ENCODE measurements around the gene TAOK1. TPM values are rescaled to one million over a fixed set of nuclear protein-coding genes. Genes with fewer than 3 reads are reported as not detected.

The TAOK1 gene
- total and polyA plus RNA-seq, 2 of the 13 experiments (the other 11 are each of a cell fraction or from before 2014, with no cell fraction given): 14.1 to 23.0 TPM

DNA sequence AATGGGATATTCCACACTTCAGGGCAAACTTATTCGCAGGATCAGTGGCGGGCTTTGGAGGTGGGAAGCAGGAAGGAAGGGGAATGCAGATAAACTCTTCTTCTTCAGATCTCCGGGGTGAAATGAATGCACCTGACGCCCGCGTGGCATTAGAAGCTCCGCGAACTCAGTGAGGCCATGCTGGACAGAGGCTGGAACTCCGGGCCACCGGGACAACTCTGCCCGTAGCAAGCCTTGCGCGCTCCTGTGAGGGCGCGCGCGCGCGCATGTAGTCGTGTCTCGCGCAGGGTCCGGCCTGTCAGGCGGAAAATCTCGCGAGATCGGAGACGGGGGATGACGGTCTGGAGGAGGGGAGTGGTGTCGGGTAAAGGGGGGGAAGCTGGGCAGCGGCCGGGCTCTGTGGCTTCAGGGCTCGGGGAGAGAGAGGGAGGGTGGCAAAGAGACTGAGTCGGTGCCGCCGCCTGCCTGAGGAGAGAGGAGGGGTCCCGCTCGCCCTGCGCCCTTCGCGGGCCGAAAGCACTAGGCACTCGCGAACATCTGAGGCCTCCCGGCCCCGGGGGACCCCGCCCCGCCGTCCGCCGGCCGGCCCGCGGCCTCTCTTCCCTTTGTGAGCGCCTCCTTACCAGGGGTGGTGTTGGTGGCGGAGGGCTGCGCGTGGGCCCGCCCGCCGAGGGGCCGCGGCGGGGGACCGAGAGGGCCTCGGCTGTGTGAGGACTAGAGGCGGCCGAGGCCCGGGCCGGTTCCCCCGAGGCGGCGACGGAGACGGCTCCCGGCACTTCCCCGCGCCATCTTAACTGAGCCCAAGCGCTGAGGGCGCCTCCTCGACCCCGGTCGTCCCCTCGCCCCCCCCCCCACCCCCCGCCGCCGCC lies at the start of gene TAOK1 (continued):
- no peak for TF ChIP-seq AHDC1 (CRISPR knock-in tag; IDR thresholded peaks at IDR 0.05; ENCODE audit: borderline replicate concordance)
- no peak for TF ChIP-seq ZNF839 (CRISPR knock-in tag; IDR thresholded peaks at IDR 0.05; ENCODE audit: borderline replicate concordance)
- TF ChIP-seq JUN (CRISPR knock-in tag; IDR thresholded peaks at IDR 0.05): no peak
- TF ChIP-seq RORA (CRISPR knock-in tag; IDR thresholded peaks at IDR 0.05): no peak
- TF ChIP-seq HOXD1 (CRISPR knock-in tag; IDR thresholded peaks at IDR 0.05): peak; percentile 35; the same call in 1 of the 2 replicates
- peak; percentile 91; the same call in 1 of the 2 replicates for TF ChIP-seq ARID2 (CRISPR knock-in tag; IDR thresholded peaks at IDR 0.05; ENCODE audit: borderline replicate concordance)
- TF ChIP-seq RFXANK (CRISPR knock-in tag; IDR thresholded peaks at IDR 0.05): no peak
- no peak for TF ChIP-seq ZNF318 (CRISPR knock-in tag; IDR thresholded peaks at IDR 0.05)
- TF ChIP-seq DDIT3 (CRISPR knock-in tag; IDR thresholded peaks at IDR 0.05): no peak
- TF ChIP-seq, protein P1, sequence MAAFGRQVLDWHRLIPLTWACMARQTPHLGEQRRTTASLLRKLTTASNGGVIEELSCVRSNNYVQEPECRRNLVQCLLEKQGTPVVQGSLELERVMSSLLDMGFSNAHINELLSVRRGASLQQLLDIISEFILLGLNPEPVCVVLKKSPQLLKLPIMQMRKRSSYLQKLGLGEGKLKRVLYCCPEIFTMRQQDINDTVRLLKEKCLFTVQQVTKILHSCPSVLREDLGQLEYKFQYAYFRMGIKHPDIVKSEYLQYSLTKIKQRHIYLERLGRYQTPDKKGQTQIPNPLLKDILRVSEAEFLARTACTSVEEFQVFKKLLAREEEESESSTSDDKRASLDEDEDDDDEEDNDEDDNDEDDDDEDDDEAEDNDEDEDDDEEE (CRISPR knock-in tag; IDR thresholded peaks at IDR 0.05): peak; percentile 56; the same call in 1 of the 2 replicates
- TF ChIP-seq ZBTB8A (CRISPR knock-in tag; IDR thresholded peaks at IDR 0.05; ENCODE audit: borderline replicate concordance, low read depth): no peak

Data from HepG2 (cell line).